GM19324 (cell line): ENCODE measurements around the gene KCNMA1.

Source experiments
- ATAC-seq: cut with Tn5 transposase; IDR thresholded peaks from one replicate; pipeline ENCODE4 v1.9.1; 2021; ENCODE audit warnings: mild to moderate bottlenecking, moderate library complexity; ENCODE audit not compliant: unreplicated experiment, low FRiP score

Gene KCNMA1

DNA sequence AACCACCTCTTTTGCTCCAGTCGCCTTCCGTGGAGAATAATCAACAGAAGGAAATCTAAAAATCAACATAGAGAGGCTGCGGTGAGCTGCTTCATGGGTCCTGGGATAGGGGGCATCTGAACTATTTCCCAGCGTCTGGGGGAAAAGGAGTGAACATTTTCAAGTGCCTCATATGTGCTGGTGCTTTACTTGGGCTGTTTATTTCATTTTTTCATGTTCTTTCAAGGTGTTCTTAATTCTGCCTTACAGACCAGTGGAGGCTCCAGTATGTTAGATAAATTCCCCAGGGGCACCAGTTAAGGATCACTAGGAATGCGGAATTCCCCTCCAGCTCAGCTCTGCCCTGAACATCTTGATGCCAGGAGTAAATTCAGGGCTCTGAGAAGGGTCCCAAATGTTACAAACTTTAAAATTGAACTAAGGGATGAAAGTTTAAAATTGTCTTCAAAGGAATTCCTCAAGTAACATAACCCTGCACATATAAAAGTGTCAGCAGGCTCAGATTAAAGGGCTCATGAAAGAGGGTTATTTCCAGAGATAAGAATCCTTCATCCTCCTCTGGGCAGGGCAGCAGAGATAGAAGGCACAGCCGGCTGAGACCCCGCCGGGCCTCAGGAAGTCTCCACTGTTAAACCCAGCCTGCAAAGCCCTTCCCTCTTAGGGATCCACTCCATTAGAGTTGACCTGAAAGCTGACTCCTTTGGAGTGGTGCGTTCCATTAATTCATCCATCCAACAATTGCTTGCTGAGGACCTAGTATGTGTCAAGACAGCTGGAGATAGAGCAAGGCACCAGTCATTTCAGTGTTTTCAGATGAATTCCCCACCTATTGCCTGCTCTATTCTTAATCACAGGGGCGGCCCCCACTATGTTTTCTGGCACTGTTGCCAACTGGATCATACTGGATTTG, 345.8 kb downstream of the KCNMA1 start:
- no peak for ATAC-seq

DNA sequence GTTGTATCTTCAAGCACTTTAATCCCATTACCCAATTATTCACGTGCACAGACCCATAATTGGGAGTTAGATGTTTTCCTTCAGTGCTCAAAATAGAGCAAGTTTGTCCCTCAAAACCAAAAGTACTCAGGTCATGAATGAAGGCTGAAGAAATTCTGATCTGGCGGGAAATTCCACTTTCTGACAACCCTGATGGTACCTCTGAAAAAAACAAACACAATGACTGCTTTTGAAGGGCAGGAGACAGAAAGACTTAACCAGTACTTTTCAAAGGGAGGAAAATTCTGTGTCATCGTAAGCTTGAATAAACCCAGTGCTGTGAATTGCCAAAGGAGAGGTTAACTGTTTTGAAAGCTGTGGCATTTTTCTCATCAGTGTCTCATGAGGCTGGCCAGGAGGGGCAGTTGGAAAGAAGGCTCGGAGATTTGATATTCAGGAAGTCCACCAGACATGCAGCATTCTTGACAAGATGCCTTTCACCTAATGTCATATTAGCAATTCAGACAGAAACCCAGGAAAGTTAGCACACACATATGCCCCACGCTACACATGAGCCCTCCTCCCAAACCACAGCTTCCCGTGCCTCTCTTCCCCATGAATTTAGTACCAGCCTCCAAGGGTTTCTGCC, 347.0 kb downstream of the KCNMA1 start:
- ATAC-seq: no peak

DNA sequence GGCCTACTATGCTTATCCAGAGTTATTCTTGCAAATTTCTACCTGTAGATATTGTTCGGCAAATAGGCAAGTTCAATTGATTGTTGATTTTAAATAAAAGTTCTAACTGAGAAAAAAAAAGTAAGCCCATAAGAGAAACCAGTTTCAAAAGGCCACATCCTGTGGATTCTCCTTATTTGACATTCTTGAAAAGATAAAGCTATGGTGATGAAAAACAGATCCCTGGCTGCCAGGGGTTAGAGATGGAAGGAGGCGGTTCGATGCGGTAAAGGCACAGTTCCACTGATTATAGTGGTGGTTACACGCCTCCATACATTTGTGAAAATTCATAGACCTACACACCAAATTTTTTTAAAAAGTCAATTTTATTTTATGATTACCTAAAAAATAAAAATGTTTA, 347.8 kb downstream of the KCNMA1 start:
- no peak for ATAC-seq

DNA sequence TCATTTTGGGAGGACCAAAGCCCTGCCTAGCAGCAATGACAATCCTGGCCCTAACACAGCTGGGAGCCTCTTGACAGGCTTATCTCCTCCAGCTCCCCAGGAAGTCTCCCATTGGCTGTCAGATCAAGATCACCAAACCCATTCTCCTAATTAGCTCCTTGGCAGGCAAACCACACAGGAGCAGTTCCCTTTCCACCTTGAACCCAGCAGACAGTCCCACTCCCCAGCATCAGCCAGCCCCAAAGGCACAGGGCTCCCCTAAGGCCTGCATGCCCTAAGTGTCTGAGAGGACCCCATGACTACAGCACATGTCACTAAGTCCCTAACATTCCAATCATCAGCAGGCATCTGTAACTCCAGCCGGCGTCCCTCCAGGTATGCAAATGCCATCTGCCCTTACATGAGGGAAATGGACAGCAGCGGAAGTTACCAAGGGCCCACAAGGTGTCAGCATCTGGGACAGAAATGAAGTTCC, 348.5 kb downstream of the KCNMA1 start:
- no peak for ATAC-seq

GRCh38 chr10:77287647-77288120, 349.9 kb downstream of the KCNMA1 start:
- no peak for ATAC-seq

DNA sequence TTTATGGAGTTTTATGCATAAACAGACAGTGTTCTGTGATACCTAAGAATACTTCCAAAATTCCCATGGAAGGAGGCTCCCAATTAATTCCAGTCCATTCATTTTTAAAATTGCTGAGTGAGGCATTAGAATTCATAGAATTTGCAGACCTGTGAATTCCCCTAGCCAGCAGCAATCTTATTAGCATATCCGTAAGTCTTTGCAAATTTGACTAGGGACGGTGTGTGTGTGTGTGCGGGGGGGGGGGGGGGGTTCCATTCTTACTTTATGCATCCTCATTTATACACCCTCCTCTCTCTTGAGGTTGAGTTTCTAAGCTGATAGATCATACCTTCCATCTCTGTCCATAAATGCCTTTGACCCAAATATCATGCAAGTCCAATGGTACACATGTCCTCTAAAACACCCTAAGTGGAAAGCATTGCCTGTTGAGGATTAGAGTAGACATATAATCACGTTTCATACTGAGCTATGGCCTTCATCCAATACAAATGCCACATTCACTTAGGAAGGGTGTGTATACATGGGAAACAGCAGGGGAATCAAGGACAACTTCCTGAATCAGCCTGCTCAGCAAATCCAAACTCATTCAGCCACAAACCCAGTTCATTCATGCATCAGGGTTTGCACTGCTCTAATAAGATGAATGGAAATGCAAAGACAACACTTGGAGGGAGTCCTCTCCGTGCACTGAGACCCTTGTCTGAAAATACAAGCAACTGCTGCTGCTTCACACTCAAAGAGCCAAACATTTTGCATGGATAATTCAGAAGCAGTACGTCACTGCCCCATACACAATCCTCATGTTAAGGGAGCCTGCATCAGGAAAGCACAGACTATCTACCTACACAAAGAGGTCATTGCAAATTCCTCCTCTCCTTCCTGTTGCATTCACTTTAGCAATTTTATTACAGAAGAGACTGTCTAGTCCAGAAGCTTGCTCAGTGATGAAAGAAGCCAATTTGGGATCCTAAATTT, 350.8 kb downstream of the KCNMA1 start:
- ATAC-seq: no peak

- no peak for ATAC-seq
These were observed 352.0 kb downstream of the KCNMA1 start for GRCh38 chr10:77285529-77286182.

GRCh38 chr10:77284797-77285196, 352.8 kb downstream of the KCNMA1 start:
- ATAC-seq: no peak

- no peak for ATAC-seq
These were observed 354.3 kb downstream of the KCNMA1 start for GRCh38 chr10:77283326-77283725.

GRCh38 chr10:77282163-77282562, 355.4 kb downstream of the KCNMA1 start:
- no peak for ATAC-seq

DNA sequence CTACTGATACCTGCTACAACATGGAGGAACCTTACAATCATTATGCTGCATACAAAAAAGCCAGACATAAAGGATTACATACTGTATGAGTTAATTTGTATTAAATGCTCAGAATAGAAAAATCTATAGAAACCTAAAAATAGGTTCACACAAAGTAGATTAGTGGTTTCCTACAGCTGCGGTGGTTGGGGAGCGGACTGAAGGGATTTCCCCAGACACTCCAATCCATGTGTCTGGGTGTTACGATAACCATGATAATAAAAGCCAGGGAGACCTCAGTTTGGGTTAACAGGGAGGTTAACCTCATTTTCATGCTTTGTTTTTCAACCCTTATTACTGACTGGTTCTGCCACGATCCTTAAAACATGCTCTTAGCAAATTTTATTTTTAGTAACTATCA, 355.9 kb downstream of the KCNMA1 start:
- no peak for ATAC-seq

DNA sequence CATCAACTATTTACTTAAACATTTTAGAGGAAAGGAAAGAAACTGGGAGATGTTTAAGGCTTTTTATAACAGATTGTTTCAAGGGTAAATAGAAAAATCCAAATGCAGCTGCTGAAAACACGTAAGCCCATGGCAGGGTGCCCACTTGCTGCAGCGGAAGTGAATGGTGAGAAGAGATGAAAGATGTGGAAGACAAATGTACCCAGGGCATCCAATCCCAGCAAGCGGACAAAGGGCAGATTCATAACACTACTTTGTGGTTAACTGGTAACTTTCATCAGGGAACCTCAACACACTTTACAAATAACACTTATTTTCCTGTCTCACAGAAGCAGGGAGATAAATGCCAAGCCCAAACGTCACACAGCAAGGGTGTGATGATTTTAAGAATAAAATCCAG, 358.4 kb downstream of the KCNMA1 start:
- ATAC-seq: no peak

GRCh38 chr10:77274046-77274795, 363.4 kb downstream of the KCNMA1 start:
- ATAC-seq: no peak

- no peak for ATAC-seq
These were observed 368.4 kb downstream of the KCNMA1 start for GRCh38 chr10:77269163-77269562.

DNA sequence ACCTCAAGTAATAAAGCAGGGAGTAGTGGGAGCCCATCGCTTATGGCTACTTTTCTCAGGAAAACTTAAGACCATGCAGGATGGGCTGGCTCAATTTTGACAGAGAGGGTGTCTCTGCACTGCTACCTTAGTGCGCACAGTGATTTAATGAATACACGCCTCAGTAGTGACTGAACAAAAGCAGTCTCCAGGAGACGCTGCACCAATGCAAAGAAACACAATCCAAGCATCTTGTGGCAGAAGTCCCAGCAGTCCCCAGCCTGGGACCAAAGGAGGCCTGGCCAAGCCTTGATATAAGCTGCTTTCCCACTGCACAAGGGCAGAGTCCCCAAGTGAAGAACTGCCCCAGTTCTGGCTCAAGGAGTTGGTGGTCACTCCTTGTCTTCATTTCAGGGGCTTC, 368.9 kb downstream of the KCNMA1 start:
- ATAC-seq: no peak

GRCh38 chr10:77267703-77268675, 369.6 kb downstream of the KCNMA1 start:
- ATAC-seq: no peak

DNA sequence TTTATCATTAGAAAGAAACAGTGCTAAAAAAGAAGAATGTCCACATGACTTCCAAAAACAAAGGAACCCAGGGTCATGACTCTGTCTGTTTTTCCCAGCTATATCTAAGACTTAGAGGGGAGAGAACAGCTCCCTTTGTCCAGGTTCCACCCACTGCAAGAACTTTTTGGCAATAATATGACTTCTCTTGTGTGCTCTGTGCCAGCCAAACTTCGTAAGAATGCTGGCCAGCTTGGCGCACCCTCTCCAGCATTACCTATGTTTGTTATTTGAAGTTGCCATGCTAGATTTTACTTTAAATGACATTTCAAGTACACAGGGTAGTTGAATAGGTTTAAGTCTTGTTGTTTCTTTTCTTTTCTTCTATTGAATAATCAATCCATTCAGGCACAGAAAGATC, 371.4 kb downstream of the KCNMA1 start:
- no peak for ATAC-seq

DNA sequence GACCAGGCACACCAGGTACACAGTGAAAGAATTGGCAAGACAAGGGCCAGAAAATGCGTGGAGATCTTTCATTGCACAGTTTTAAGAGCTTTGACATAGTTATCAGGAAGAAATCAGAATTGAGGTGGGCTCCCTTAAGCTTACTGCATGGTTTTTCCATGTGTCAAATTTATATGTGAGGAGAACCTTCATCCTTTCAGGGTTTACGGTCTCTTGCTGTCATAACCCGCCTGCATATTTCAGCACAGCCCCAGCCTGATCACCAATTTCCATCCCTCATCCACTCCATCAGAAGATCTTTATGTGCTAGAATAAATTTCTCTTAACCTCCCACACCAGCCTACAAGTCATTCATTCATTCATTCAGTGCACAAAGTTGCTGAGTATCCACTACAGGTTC, 373.1 kb downstream of the KCNMA1 start:
- no peak for ATAC-seq
